Activated T-helper 17 cell treated with anti-CD3 and anti-CD28 coated beads, Interleukin-2, amount 50 U/mL, for 72 hours (primary cell): ENCODE measurements around the gene POTEJ. TPM values are rescaled to one million over a fixed set of nuclear protein-coding genes. Genes with fewer than 3 reads are reported as not detected.
"Not testable (repeated sequence)": the region's sequence is repeated elsewhere in the genome, so short reads cannot be mapped to it uniquely, and the experiment has no call there.

ENCODE experiments used
- ATAC-seq: fragments of 150-1000 bp; cut with Tn5 transposase; replicated peaks from 2 replicates; pipeline ENCODE4 v1.10.0; 2021; ENCODE audit warnings: mild to moderate bottlenecking, moderate library complexity
- H3K27ac Mint-ChIP-seq: one replicate; pipeline ENCODE4 v1.8.0; 2022; ENCODE audit warnings: mixed read lengths
- H3K27me3 Mint-ChIP-seq: one replicate; pipeline ENCODE4 v1.8.0; 2022; ENCODE audit warnings: mixed read lengths
- H3K36me3 Mint-ChIP-seq: one replicate; pipeline ENCODE4 v1.8.0; 2022; ENCODE audit warnings: low read depth, mild to moderate bottlenecking, mixed read lengths
- H3K4me1 Mint-ChIP-seq: one replicate; pipeline ENCODE4 v1.8.0; 2022; ENCODE audit warnings: mixed read lengths
- H3K4me3 Mint-ChIP-seq: one replicate; pipeline ENCODE4 v1.8.0; 2022; ENCODE audit warnings: mild to moderate bottlenecking, mixed read lengths
- H3K9me3 Mint-ChIP-seq: one replicate; pipeline ENCODE4 v1.8.0; 2022; ENCODE audit warnings: mixed read lengths
- total RNA-seq, 2 donors: library from RNA; stranded (reverse); gene quantifications; one replicate each; pipeline ENCODE4 v1.2.3, GENCODE V29; 2022

The POTEJ gene
- total RNA-seq, 2 donors from 2014 or later: not detected

DNA sequence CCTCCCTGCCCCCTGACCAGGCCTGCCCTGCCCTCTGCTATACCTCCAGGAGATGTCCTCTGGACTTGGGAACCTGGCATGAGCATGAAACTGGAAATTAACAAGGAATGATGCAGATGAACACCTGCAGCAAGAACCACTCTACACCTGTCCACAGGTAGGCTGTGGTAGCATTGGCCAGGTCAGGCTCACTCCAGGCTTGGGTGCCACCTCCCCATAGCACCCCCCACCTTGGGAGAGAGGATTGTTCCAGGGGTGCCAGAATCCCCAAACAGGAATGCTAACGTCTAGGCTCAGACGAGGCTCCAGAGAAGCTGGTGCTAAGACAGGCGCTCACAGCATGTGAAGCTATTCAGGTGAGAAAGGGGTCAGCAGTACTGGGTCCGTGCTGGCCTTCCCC is 17.2 kb upstream of the POTEJ start:
- H3K4me3 Mint-ChIP-seq, H3K27me3 Mint-ChIP-seq, H3K27ac Mint-ChIP-seq, H3K36me3 Mint-ChIP-seq, H3K9me3 Mint-ChIP-seq, H3K4me1 Mint-ChIP-seq, ATAC-seq: not testable (repeated sequence)

DNA sequence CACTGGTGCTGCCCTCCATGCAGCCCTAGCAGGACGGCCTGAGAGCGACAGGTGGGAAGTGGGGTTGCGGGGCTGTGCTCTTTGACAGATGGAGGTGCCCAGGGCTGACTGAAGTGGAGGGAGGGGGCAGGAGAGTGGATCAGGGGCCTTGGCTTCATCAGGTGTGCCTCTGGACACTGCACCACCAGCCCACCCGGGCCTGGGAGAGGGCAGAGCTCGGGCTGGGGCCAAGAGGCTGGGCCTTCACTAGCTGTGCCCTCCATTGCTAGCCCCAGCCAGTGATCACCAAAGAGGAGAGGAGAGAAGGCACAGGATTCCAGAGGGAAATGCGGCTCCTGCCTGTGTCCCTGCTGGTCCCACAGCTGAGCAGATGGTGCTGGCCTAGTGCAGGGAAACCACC is 14.5 kb upstream of the POTEJ start:
- not testable (repeated sequence) for H3K4me1 Mint-ChIP-seq, H3K27ac Mint-ChIP-seq, H3K27me3 Mint-ChIP-seq, H3K4me3 Mint-ChIP-seq, ATAC-seq, H3K36me3 Mint-ChIP-seq, H3K9me3 Mint-ChIP-seq

DNA sequence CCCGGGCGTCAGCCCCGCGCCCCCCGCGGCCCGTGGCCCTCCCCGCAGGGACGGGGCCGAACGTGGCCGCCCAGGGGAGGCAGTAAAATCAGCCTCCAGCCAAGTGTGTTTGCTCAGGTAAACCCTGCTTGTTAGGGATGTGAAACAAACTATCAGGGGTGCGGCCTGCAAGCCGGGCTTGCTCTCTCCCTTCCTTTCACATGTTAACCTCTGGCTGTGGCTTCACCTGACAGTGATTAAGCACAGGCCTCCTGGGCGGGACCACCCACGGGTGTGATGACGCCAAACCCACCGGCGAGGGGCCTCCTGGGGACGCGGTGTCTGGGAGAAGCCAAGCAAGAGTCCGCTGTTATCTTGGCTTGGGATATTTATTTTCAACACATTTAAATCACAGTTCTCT is 13.2 kb upstream of the POTEJ start:
- not testable (repeated sequence) for H3K27ac Mint-ChIP-seq, H3K27me3 Mint-ChIP-seq, H3K9me3 Mint-ChIP-seq, ATAC-seq, H3K4me3 Mint-ChIP-seq, H3K4me1 Mint-ChIP-seq, H3K36me3 Mint-ChIP-seq

DNA sequence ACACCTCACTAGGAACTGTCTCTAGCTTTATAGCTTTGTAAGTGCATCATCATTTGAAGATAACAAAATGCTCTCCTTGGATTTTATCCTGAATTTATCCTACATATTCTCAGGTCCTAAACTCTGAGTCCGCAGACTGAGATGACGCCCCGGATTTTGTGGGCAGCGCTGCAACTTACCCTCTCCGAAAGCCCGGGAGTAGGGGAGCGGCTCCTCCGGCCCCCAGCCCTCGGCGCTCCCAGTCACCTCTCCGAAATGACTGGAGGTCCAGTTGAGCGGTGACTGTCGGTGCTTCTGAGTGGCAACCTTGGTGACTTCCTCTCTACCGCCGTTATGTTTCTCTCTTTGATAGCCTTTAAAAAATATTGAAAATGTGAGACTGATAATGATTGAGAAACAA is 12.8 kb upstream of the POTEJ start:
- H3K27ac Mint-ChIP-seq, ATAC-seq, H3K4me1 Mint-ChIP-seq, H3K27me3 Mint-ChIP-seq, H3K36me3 Mint-ChIP-seq, H3K9me3 Mint-ChIP-seq, H3K4me3 Mint-ChIP-seq: not testable (repeated sequence)

DNA sequence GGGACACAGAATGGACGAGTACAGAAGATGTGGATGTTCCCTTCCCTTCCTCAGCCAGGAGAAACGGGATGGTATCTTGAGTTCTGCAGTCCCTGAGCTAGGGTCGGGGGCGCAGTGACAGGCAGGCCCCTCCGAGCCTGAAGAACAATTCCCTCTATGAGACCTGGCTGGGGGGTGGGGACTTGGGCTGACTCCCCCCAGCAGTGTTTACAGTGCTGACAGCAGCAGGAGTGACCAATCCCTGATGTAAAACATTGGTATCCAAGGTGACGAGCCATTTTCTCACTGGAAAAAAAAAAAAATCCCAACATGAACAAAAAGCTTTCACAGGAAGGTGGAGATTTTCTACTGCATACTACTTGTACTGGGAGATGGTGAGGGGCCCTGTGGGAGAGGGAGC is 11.8 kb upstream of the POTEJ start, which contains the start of gene CFC1:
TSS of gene CFC1 (minus strand) at position 183 of the 400 bp plus-strand sequence. CDS start 288 bp downstream, outside the sequence.
- not testable (repeated sequence) for H3K4me3 Mint-ChIP-seq, H3K27me3 Mint-ChIP-seq, H3K9me3 Mint-ChIP-seq, H3K27ac Mint-ChIP-seq, H3K36me3 Mint-ChIP-seq, ATAC-seq, H3K4me1 Mint-ChIP-seq

DNA sequence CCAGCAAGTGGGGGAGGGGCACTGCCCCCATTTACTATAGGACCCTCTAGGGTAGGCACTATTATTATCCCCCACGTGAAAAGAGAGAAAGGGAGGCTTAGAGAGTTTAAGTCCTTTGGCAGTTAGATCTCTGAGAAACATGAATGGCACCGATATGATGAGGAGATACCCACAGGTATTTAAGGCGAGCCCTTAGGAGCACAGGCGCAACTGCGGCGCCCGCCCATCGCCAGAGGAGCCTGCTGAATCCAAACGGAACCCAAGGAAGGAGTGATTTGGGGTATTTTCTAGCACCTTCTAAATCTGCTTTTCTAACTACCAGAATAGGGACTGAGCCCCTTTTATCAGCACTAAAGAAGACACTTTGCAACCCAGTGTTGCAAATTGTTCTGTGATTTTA is 11.3 kb upstream of the POTEJ start:
- not testable (repeated sequence) for H3K4me1 Mint-ChIP-seq, H3K36me3 Mint-ChIP-seq, H3K27me3 Mint-ChIP-seq, H3K4me3 Mint-ChIP-seq, H3K9me3 Mint-ChIP-seq, H3K27ac Mint-ChIP-seq, ATAC-seq

DNA sequence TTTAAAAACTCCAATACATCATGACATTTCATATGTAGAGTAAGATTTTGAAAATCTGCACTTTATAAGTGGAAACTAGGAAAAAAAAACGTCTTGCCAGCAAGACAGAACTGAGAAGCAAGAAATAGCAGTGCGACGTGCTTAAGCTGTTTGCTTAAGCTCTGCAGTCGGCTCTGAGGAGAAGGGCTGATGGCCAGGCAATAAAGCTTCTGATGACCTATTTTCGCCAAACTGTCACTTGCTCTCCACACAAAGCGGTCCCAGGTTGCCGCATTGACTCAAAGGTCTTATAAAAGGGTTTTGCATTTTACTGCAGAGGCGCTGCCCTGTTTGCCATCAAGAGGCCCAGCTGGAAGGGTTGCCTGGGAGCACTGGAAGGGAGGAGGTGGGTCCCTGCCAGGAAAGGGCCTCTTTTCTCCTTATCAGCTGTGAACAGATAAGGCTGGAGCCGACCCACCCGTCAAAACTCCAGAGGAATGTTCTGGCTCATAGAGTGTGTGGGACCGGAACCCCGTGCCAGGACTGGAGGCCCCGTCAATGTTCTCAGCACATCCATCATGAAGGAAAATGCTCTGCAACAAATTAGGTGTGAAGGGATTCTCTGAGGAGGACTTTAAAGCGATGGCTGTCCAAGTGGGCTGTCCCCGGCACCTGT is 9.5 kb upstream of the POTEJ start:
- H3K36me3 Mint-ChIP-seq, H3K27ac Mint-ChIP-seq, H3K9me3 Mint-ChIP-seq, H3K4me3 Mint-ChIP-seq, ATAC-seq, H3K27me3 Mint-ChIP-seq, H3K4me1 Mint-ChIP-seq: not testable (repeated sequence)

DNA sequence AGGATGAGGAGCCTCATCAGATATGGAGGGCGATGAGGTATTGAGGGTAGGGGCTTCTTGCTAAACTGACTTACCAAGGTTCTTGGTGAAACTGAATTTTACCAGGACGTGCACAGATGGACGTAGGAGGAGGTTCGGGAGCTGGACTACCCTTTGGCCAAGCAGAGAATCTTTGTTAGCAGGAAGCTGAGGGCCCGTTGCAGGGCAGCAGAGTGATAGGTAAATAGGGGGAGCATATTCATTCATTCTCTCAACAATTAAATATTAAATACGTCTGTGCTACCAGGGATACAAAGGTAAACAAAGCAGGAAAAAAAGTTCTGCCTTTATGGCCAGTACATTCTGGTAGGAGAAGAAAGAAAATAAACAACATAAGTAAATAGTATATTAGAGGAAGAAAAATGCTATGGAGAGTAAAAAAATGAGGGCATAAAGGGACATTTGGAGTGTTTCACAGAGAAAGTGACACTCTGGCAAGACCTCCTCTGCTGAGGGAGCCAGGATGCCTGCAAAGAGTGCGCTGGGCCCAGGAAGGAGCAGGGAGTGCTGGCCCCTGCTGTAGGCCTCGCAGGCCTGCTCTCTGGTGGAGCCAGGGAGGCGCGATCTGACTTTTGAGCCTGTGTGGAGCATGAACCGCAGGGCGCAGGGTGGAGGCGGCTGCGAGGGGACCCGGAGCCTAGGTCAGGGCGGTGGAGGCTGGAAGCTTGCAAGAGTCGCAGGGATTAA is 2.8 kb upstream of the POTEJ start:
- not testable (repeated sequence) for H3K4me3 Mint-ChIP-seq, ATAC-seq, H3K4me1 Mint-ChIP-seq, H3K27ac Mint-ChIP-seq, H3K27me3 Mint-ChIP-seq, H3K9me3 Mint-ChIP-seq, H3K36me3 Mint-ChIP-seq

DNA sequence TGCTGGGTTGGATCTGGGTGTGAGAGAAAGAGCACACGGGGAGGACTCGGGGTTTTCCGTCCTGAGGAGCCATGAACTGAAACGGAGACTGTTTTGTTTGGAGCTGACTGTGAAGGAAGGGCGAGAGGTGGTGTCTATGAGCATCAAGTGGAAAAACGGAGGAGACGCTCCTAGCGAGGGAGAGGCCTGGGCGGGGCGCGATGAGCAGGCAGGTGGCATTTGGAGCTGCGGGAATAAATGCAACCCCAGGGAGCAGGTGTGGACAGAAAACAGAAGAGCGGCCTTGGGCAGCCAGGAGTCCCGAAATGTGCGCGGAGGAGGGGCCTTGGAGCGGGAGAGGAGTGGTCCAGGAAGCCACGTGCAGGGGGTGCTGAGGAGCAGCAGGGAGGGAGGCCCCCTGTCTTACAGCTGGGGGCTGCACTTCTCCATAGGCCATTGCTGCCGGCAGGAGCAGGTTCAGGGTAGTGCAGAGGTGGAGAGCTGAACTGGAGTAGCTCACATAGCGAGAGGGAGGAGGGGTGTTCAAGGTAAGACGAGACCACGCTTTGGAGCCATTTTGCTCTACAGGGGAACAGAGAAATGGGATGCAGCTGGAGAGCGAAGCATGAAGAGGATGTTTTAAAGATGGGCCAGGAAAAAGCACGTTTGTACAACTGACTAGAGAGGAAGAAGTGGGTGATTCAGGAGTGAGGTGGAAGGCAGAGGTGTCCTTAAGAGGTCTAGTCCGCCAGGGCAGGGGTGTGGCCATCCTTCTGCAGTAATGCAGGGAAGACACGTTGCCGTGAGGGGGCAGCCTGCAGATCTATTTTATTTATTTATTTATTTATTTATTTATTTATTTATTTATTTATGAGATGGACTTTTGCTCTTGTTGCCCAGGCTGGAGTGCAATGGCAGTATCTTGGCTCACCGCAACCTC is 2.0 kb upstream of the POTEJ start:
- not testable (repeated sequence) for H3K9me3 Mint-ChIP-seq, H3K27ac Mint-ChIP-seq, ATAC-seq, H3K36me3 Mint-ChIP-seq, H3K4me1 Mint-ChIP-seq, H3K4me3 Mint-ChIP-seq, H3K27me3 Mint-ChIP-seq

DNA sequence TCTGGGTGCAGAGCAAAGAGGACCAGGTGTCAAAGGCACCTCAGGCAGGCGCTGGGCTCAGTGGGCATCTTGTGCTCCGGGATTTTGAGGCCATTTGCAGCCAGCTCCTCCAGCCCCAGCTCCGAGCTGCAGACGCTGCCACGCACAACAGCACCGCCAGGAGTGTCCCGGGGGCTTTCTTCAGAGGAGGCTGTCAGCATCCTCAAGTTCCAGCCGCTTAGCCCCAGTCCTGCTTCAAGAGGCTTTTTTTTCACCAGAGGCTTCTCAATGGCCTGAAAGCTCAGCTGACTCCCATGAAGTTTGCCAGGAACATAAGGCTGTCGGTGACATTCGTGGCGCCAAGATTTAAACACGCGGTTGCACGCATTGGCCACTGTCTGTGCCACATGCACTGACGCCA is 754 bp upstream of the POTEJ start:
- H3K27me3 Mint-ChIP-seq, H3K36me3 Mint-ChIP-seq, H3K27ac Mint-ChIP-seq, ATAC-seq, H3K9me3 Mint-ChIP-seq, H3K4me1 Mint-ChIP-seq, H3K4me3 Mint-ChIP-seq: not testable (repeated sequence)

DNA sequence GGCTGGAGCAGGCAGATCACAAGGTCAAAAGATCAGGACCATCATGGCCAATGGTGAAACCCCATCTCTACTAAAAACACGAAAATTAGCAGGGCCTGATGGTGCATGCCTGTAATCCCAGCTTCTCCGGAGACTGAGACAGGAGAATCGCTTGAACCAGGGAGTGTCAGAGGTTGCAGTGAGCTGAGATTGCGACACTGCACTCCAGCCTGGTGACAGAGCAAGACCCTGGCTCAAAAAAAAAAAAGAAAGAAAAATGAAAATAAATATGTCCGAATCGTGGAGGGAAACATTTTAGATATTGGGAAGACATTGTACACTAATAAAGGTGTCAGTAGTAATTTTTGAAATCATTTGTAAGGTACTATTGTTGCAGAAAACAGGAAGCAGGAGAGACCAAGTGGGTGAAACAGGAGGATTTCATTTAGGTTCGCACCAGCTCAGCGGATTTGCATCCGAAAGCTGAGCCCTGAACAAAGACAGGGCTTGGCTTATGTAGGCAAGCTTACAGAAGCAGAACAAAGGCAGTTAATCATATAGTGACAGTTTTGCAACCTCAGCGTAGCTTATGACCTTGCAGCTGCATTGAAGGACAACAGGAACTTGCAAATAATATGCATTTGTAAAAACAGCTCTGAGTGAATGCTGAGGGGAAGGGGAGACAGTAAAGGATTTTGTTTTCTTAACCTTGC is 17.7 kb downstream of the POTEJ start:
- not testable (repeated sequence) for H3K9me3 Mint-ChIP-seq, ATAC-seq, H3K27me3 Mint-ChIP-seq, H3K4me1 Mint-ChIP-seq, H3K4me3 Mint-ChIP-seq, H3K36me3 Mint-ChIP-seq, H3K27ac Mint-ChIP-seq

DNA sequence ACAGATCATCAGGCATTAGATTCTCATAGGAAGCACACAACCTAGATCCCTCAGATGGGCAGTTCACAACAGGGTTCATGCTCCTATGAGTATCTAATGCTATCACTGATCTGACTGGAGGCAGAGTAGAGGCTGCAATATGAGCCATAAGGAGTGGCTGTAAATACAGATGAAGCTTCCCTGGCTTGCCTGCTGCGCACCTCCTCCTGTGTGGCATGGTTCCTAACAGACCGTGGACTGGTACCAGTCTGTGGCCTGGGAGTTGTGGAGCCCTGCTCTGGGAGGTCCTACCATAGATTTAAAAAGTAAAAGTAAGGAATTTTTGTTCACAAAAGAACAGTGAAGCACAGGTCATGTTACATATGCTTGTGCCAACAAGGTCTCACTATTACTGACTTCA is 27.7 kb downstream of the POTEJ start:
- H3K27me3 Mint-ChIP-seq, H3K27ac Mint-ChIP-seq, H3K4me3 Mint-ChIP-seq, H3K4me1 Mint-ChIP-seq, H3K9me3 Mint-ChIP-seq, ATAC-seq, H3K36me3 Mint-ChIP-seq: not testable (repeated sequence)

DNA sequence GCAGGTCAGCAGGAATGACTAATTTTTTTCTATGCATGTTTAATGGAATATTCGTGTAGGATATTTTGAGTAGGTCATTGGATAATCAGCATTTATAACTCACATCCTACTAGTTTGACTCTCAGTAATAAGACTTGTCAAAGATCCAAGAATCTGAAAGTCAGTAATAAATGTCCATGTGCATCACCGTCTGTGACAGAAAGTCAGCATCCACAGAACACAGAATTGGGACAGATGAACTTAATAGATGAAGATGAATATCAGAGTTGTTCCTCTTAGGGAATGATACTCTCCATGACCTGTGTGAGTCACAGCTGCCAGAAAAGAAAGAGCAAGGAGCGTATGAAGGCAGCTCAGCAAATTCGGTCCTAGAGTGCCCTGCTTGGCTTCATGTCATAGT is 30.4 kb downstream of the POTEJ start:
- H3K4me3 Mint-ChIP-seq, H3K27me3 Mint-ChIP-seq, H3K27ac Mint-ChIP-seq, H3K9me3 Mint-ChIP-seq, H3K4me1 Mint-ChIP-seq, H3K36me3 Mint-ChIP-seq, ATAC-seq: not testable (repeated sequence)

DNA sequence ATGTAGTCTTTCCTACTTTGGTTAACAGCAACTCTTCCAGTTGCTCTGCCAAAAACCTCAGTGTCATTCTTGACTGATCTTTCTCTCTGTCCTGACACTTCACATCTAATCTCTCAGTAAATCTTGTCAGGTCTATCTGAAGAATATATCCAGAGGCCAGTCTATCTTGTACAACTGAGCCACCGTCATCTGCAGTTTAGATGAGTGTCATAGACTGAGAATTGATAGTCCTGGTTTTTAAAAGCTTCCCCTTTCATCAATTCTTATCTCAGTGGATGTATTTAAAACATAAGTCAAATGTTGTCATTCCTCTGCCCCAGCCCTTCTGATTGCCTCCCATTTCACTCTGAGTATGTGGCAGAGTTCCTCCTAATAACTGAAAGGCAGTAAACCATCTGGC is 38.0 kb downstream of the POTEJ start:
- ATAC-seq, H3K4me1 Mint-ChIP-seq: not testable (repeated sequence)

More for the DNA sequence above, 38.0 kb downstream of the POTEJ start:
- not testable (repeated sequence) for H3K27ac Mint-ChIP-seq, H3K27me3 Mint-ChIP-seq, H3K36me3 Mint-ChIP-seq, H3K4me3 Mint-ChIP-seq, H3K9me3 Mint-ChIP-seq
